GM18511 (cell line): ENCODE results near the gene INPP5K.
"Not testable (repeated sequence)": the region's sequence is repeated elsewhere in the genome, so short reads cannot be mapped to it uniquely, and the experiment has no call there.

Experiments
- ATAC-seq: cut with Tn5 transposase; IDR thresholded peaks from one replicate; pipeline ENCODE4 v1.9.1; 2021; ENCODE audit warnings: mild to moderate bottlenecking, moderate library complexity; ENCODE audit not compliant: unreplicated experiment

INPP5K gene

DNA sequence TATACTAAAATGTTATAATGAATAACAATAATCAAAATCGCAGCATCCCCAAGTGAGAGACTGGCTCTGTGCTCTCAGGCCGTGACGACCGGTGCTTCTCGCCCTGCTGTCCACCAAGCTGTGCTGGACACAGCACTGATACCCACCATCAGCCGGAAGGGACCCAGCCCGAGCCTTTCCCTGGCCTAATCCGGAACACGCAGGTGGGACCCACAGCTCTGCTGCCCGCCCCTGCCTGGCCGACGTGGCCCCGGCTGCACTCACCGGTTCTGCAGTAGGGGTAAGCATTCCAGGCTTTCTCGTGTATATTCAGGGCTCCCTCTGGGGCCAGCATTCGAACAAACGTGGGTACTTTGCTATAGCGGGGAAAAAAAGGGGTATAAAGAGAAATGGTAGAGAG is 31.6 kb upstream of the INPP5K start:
- no peak for ATAC-seq

DNA sequence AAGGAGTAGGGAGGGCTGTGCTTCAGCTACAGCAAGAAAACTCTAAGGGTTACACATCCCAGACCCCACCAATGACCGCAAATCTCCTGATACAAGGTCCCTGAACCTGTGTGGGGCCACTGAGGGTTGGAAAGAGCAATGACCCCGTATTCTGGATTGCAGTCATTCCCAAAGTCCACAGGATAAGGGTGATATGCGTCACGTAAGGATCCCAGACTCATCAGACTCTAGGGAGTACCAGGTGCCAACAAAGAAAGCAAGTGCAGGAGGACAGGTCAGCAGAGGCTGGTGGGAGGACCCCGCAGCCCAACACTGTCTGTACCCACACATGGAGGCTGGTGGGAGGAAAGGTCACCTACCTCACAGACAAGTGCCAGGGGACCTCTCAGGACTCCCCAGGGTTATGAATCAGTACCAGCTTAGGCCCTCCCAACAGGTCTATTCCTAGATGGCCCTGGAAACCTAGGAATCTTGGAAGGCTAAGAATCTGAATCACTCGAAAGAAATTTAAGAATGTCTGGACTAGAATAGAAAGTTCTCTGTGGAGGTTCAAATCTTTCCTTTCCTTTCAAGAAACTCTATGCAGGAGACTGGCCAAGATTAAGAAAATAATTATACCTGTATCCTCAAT is 30.0 kb upstream of the INPP5K start:
- ATAC-seq = no peak

DNA sequence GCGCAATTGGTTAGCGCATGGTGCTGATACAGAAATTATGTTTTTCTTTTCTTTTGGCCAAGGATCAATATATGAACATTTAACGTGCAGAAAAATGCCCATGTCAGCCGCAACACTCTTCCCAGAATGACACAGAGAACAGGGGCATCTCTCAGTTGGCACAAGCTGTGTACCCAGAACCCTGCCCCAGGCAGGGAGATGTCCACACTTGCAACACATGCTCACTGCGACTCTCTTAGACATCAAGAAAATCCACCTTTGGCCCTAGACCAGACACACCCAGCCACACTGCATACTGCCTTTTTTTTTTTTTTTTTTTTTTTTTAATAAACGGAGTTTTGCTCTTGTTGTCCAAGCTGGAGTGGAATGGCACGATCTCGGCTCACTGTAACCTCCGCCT is 29.2 kb upstream of the INPP5K start:
- ATAC-seq = no peak

DNA sequence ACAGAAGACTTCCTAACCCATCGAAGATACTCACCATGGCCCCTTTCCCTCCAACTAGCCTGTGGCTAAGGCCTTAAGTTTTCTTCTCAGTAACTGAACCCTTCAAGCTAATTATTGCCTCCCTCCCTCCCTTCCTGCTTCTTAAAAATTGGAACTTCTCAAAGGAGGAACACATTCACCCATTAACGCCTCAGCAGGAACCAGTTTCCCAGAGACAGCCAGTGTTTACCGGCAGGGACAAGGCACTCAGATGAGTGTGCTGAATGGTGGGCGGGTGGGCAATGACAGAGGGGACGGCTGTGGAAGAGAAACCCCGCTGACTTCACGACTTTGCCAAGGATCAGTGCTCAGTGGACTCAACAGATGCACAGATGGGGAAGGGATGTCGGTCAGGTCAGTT is 25.9 kb upstream of the INPP5K start:
- ATAC-seq = no peak

DNA sequence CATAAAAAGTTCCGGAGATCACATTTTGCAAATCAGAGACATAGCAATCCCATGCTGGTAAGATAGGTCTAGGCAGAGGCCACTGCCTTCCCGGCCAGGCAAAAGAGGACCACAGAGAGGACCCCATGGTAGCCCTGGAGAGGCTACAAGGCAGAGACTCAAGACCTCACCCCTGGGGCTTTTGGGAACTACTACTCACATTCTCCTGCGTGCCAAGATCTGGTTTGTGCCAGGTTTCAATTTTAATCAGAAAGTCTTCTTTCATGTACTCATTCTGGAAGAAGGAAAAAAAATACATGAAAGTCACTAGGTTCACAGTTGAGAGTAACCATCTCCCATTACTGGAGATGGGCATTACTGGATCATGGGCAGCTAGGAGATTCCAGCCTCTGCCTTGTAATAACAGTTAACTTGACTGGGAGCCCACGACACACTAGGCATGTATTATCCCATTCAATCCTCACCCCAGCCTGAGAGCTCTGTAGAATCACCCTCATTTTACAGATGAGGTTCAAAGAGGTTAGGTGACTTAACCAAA is 25.0 kb upstream of the INPP5K start:
- no peak for ATAC-seq

DNA sequence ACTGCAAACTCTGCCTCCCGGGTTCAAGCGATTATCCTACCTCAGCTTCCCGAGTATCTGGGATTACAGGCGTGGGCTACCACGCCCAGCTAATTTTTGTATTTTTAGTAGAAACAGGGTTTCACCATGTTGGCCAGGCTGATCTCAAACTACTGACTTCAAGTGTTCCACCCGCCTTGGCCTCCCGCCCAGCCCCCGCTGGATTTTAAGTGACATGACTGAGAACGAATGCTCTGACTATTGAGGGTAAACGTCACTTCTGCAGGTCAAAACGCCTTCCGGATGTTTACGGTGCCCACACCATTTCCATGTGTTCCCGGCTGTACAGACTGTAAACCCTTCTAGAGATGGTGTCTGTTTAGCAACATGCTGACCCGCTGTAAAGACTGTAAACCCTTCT is 23.4 kb upstream of the INPP5K start:
- no peak for ATAC-seq

DNA sequence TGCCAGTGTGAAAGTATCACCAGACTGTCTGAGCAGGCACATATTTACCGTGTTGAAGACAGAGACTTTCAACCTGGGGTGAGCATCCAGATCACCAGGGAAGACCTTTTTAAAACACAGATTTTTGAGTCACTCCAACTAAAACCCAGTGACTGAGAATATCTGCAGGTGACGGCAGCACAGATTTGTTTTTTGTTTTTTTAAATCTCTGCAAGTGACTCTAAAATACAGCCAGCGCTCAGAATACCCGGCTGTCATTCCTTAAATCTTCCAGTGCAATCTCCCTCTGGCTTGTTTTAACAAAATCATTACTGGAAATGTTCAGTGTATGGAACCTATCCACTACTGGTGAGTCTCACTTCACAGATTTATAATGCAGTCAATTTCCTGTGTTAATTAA is 19.3 kb upstream of the INPP5K start:
- ATAC-seq = no peak

DNA sequence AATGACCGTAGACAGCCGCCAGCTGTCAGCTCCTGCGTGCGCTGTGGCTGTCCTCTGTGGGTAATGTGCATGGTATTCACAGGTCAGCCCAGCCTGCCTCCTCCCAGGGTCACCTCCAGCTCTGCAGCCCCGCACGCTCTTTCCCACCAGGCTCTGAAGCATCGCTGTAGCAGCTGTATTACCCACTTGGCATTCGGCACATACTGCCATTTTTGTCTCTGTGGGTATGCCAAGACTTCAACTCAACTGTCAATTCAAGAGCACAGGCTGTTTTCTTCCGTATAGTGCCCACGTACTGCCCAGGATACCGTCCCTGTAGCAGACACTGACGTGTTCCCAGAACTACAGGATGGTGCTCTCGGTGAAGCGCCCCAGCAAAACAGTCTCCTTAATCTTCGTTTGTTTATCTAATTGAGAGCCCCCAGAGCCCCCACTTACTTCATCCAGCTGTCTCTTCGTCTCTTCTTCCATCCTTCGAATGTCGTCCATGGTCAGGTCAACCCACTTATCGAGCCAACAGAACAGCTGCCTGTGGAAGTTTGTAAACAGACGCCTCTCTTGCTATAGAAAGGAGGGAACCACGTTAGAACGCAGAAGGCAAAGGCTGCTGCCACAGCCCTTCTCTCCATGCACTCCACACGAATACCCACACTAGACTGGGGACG is 17.4 kb upstream of the INPP5K start:
- ATAC-seq = no peak

DNA sequence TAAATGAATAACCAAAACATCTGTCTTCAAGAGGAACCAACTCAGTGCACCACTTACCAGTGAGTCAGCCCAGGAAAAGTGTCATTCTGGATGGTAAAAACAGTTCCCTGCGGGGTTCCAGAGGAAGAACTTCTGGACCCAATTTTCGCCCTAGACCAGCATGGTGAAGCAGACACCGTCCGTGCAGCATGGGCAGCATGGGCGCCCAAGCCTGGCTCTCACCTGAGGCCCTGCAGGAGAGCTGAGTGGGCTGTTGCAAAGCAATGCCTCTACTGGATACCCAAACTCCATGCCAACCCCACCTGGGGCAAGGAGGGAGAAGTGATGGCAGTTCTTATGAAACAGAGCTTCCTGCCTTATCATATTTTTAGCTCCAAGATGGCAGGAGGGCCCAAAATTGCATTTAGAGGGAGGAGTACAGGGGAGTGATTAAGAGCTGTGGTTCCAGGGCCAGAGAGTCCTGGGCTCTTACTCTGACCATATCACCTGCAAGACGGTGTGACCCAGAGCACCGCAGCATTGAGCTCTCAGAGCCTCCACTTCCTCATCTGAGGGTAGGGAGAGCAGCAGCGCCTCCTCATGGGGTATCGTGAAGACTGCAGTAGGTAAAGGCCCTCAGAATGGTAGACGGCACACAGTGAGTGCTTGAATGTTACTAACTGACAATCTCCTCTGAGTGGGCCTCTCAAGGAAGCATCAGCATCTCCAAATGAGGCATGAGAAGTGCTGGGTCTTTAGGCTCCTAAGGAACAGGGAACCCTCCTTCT is 16.6 kb upstream of the INPP5K start:
- no peak for ATAC-seq

DNA sequence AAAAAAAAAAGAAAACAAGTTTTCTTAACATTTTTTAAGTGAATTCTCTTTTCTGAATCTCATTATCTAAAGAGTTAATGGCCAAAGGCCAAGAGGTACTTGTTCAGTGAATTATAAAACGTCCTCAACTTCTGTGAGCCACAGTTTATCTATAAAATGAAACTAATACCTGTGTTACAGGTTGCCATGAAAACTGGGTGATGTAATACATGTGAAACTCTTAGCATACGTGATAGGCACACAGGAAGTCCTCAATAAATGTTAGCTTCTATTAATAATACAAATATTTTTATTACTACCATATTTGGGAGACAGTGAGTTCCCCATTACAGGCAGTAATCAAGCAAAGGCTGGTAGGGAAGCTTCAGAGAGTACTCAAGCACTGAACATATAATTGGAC is 13.5 kb upstream of the INPP5K start:
- no peak for ATAC-seq

DNA sequence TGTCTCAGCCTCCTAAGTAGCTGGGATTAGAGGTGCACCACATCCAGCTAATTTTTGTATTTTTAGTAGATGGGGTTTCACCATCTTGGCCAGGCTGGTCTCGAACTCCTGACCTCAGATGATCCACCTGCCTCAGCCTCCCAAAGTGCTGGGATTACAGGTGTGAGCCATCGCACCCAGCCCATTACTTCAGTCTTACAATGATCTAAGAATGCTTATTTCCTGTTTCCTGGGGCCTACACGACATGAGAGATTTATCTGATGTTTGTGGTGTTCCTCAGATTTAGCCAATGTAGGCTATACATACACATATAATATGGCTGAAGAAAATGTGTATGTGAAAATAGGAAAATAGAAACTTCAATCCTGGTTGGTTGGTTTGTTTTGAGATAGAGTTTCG is 10.5 kb upstream of the INPP5K start:
- not testable (repeated sequence) for ATAC-seq

DNA sequence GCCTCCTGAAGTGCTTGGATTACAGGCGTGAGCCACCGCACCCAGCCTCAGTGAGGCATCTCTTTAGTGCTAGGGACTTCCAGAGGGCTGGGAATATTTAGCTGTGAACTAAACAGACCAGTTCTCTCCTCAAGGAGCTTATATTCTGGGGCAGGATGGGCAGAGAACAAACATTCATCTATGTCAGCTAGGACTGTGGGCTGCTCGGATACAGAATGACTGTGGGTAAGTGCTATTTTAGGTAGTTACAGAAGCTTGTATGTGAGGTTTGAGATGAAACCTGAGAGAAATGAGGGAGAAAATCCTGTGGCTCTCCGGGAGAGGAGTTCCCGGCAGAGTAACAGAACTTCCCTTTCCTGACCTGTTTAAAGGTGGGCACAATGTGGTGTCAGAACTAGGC is 6.2 kb upstream of the INPP5K start:
- ATAC-seq = no peak

DNA sequence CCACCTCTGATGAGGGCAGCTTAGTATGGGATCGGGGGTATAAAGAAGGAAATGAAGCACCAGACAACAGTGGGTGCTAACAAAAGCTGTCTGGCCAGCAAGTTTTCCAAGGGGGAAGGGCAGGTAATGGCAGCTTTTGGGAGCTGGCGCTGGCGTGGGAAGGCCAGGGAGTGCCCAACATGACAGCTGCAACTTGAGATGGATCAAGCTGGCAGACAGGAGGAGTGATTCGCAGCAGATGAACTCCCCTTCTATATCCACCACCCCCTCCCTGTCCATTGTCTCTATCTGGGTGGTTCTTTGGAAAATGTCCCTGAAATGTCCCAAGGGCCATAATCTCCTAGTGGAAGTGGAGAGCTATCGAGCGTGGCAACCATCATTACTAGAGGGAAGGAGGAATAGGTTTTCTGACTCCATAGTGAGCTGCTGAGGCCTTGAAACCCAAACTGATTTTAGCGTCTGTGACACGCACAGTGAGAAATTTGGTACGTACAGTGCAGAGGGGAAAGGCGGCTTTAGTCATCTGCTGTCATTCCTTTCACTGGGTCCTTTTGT is 4.8 kb upstream of the INPP5K start:
- no peak for ATAC-seq

DNA sequence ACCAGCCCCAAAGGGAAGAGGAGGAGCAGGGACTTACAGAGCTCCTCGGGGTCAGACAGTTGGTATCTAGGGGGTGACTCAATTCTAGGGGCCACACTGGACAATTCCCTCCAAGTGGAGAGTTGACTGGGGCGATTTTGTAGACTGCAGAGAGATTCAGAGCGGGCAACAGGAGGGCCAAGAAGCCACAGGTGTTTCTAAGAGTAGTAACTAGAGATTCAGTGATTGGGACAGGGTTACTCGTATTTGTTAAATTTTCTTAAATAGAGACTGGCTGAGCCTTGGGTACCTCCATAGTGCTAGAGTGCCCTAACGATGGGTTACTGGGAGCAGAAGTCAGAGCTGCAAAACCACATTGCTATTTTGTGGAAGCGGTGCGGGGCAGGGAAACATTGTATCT is 3.3 kb upstream of the INPP5K start:
- no peak for ATAC-seq

DNA sequence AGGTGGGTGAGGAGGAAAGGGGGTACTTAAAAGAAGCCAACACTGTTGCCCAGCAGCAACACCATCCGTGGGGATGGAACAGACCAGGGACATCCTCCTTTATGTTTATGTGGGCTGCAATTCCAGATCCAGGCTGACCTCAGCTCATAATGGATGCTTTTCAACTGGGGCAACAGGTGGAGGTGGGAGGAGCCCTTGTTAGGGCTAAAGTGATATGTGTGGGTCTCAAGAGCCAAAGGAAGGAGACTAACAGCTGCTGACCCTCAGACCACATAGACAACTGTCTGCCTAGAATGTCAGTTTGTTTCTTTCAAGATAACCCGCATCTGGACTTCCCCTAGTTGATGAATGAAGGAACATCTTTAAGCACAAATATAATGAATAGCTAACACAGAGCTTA is 2.0 kb upstream of the INPP5K start:
- no peak for ATAC-seq

DNA sequence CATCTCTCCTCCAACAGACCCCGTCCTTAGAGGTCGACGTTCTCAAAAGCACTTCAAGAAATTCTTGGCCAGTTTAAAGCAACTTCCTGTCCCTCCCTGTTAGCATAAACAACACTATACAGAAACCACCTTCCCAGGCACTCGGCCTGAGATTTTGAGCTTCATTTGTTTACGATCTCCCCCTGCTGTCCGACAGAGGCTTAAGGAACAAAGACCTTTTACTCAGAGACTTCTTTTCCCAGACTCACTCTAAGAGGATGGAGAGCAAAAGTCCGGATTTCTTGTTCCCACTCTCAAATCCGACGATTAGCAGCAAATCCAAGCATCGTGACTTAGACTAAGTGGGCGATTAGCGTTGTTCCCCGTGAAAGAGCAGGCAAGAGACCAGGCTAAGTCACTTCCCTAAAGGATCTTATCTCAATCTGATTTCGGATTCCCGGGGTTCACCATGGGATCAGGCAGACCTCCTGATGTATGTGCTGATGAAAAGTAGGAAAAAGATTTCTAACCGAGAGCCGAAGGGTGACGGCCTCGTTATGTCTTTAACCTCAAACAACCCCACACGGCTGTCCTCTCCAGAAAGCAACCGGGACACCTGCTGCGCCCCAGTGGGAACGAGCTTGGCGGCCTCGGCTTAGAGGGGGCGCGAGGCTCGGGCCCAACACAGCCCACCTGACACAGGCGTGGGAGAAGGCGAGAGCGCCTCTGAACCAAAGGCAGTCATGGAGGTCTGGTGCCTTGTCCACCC is 598 bp downstream of the INPP5K start:
- peak; percentile 36 for ATAC-seq

DNA sequence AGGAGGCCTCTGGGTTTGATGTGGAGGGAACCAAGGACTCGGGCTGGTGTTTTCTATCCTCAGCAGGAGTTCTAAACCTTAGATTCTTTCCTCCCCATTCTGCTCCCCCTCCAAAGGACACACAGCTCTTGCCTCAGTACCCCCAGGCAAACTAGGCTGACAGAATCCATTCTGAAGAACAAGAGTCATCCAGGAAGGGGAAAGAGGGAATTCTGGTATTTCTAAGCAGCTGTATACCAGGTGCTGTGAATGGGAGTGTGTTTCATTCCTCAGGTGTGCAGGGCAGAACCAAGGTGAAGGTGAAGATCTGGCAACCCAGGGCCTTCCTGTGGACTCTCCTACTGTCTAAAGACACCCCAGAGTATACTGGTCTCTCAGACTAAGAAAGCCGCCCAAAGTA is 4.1 kb downstream of the INPP5K start:
- no peak for ATAC-seq

DNA sequence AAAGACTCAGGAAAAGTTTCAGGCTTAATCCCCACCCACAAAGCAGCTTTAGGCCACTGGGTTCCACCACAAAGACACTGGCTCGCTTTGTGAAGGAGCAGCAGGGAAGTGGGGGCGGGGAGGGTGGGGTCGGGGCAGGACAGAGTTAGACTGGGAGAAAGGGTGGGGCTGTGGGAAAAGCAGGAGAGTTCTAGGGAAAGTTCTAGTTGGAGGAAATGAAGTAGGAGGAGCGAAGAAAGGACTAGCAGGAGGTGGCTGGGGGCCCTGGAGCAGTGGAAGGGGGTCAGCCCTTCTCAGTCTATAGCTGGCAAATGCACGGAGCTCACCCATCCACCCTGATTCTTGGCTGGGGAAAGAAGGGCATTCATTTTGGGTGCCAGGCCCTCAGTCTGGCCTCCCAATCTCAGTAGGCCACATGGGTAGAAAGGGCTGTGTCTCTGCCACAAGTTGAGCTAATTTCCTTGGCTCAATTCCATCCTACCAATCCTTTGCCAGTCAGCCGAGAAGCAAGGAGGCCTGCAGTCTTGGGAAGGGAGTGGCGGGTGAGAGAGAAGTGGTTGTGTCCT is 4.6 kb downstream of the INPP5K start:
- no peak for ATAC-seq

DNA sequence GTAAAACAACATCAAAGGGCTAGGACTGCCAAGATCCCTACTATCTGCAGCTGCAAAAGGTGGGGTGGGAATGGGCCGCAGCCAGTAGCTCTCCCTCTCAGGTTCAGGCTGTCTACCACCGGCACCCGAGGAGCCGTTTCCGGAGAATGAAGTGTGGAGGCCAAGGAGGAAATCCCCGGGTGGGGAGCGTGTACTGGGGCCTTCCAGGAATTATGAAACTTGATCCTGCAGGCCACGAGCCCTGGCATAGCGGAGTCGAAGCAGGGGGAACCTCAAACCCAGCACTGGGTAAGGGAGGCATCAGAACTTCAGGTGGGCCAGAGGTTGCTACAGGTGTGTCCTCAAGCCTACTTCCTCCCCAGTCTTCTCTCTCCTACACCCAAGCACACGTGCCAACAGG is 5.1 kb downstream of the INPP5K start:
- ATAC-seq = no peak

DNA sequence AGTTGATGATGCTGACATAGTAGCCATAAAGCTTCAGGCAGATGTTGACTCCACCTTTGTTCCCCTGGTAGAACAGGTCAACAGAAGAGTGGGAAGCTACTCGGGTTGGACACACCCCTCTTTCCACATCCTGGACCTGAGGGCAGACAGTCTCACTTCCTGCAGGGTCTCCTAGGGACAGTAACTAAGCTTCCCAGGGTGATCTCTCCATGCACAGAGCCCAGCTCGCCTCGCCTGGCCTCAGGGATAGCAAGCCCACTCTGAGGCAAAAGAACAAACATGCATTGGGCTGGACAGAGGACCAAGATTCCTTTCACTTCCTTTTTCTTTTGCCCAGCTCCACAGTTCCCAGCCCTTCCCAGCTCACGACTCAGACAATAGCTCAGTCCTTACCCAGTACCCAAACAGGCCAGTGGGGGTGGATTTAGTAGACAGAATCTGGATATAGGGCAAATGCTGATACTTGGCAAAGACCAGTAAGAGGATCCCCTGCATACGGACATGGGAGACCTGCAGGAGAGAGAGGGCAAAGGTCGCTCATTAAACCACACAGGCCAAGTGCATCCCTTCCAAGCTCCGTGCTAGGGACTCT is 7.0 kb downstream of the INPP5K start:
- ATAC-seq = no peak
